K562 (cell line): ENCODE data around the gene OSBPL3. TPM values are rescaled to one million over a fixed set of nuclear protein-coding genes. Genes with fewer than 3 reads are reported as not detected.

Experiments used
- ATAC-seq: fragments of 200-7000 bp; cut with Tn5 transposase; 3 replicates; pipeline ENCODE4 v1.9.1; 2020; ENCODE audit warnings: moderate library complexity
- BruUV-seq: library from RNA; stranded (reverse); fragments of 400-500 nt; replicated peaks from 2 replicates; lab custom pipeline; 2021; lab: Mats Ljungman, UMichigan
- CTCF ChIA-PET: fragments of 300-600 bp; formaldehyde crosslinking; extraction: SDS; loops from one replicate; lab custom pipeline; 2021; ENCODE audit warnings: low intra/inter-chr PET ratio; lab: Yijun Ruan, JAX
- POLR2A ChIA-PET: fragments of 300-600, 350-650 bp; sonication (Branson Sonifier 250); formaldehyde crosslinking; extraction: SDS; loops from one replicate; lab custom pipeline; 2021; ENCODE audit warnings: antibody characterized with exemption, inconsistent platforms; lab: Yijun Ruan, JAX
- DNase-seq, 4 experiments: peaks; one replicate each; pipeline versions ENCODE4 v3.0.0 to v3.0.0-alpha.2; 2011 to 2018; ENCODE audit warnings: low spot score in 3 of 4, mixed read lengths in 3 of 4; ENCODE audit errors: extremely low read depth in 1 of 4
- FAIRE-seq: peaks from 2 replicates; lab custom pipeline; 2011; peaks lifted over from hg19 to GRCh38; lab: Jason Lieb, UNC
- H2AFZ ChIP-seq: 2 replicates; pipeline ENCODE4 v1.6.0; 2011; ENCODE audit warnings: low read depth, low read length, control low read depth, inconsistent platforms
- H3K27ac ChIP-seq: fragments of 200-600 bp; 3 replicates; pipeline ENCODE4 v1.8.0; 2011; ENCODE audit warnings: low read depth, mild to moderate bottlenecking, control low read depth, inconsistent platforms, low read length, moderate library complexity, mixed read lengths; ENCODE audit errors: extremely low read depth
- H3K27me3 ChIP-seq, 2 experiments: fragments of 300-600 bp in 1 of 2; 2 replicates in 1 of 2; 3 replicates in 1 of 2; pipeline versions ENCODE4 v1.6.0 to v1.8.0; 2011; ENCODE audit warnings: inconsistent platforms in 2 of 2, low read length in 2 of 2, mild to moderate bottlenecking in 1 of 2, mixed read lengths in 1 of 2, moderate library complexity in 1 of 2; ENCODE audit not compliant: control insufficient read depth in 2 of 2, insufficient read depth in 2 of 2
- H3K36me3 ChIP-seq: fragments of 300-600 bp; 3 replicates; pipeline ENCODE4 v1.8.0; 2011; ENCODE audit warnings: mild to moderate bottlenecking, low read length, inconsistent platforms; ENCODE audit not compliant: control insufficient read depth, insufficient read depth
- H3K4me1 ChIP-seq, 2 experiments: fragments of 200-600 bp in 1 of 2; replicated peaks in 1 of 2; 2 replicates in 1 of 2; 3 replicates in 1 of 2; pipeline versions ENCODE4 v1.5.1 to v1.8.0; 2011; ENCODE audit warnings: inconsistent platforms in 2 of 2, low read length in 2 of 2, mild to moderate bottlenecking in 1 of 2, mixed read lengths in 1 of 2, moderate library complexity in 1 of 2; ENCODE audit not compliant: control insufficient read depth in 2 of 2, insufficient read depth in 2 of 2
- H3K4me2 ChIP-seq: 2 replicates; pipeline ENCODE4 v1.6.1; 2011; ENCODE audit warnings: low read length, control low read depth, inconsistent platforms, mixed read lengths; ENCODE audit not compliant: insufficient read depth
- H3K4me3 ChIP-seq: fragments of 200-600 bp; sonication (generic), shearing (Covaris generic); 2 replicates; pipeline ENCODE4 v1.5.1; 2016; ENCODE audit warnings: control low read depth, inconsistent platforms
- H3K79me2 ChIP-seq: fragments of 200-600 bp; 3 replicates; pipeline ENCODE4 v1.8.0; 2011; ENCODE audit warnings: low read length, inconsistent platforms; ENCODE audit not compliant: control insufficient read depth, insufficient read depth
- H3K9ac ChIP-seq, 2 experiments: 2 replicates each; pipeline versions ENCODE4 v1.6.0 to v1.6.1; 2011; ENCODE audit warnings: low read depth in 2 of 2, low read length in 2 of 2, control low read depth in 1 of 2, inconsistent platforms in 1 of 2, mild to moderate bottlenecking in 1 of 2, mixed read lengths in 1 of 2; ENCODE audit not compliant: insufficient read depth in 1 of 2
- H3K9me1 ChIP-seq: one replicate; pipeline ENCODE4 v1.6.0; 2011; ENCODE audit warnings: inconsistent platforms, mild to moderate bottlenecking, low read length, moderate library complexity; ENCODE audit not compliant: control insufficient read depth, insufficient read depth
- H3K9me3 ChIP-seq: replicated peaks from 2 replicates; pipeline ENCODE4 v1.5.1; 2011; ENCODE audit warnings: low read depth, low read length, inconsistent platforms; ENCODE audit not compliant: control insufficient read depth, insufficient read depth
- H4K20me1 ChIP-seq: replicated peaks from 2 replicates; pipeline ENCODE4 v1.6.1; 2011; ENCODE audit warnings: low read length, inconsistent platforms, mixed read lengths; ENCODE audit not compliant: control insufficient read depth, insufficient read depth
- MCM3 ChIP-seq: fragments of 450-650 bp; IDR thresholded peaks from 2 replicates; pipeline ENCODE4 v1.6.1; 2016
- ZBTB11 ChIP-seq, 3 experiments: fragments of 200-800 bp in 1 of 3; fragments of 250-450 bp in 1 of 3; fragments of 450-650 bp in 1 of 3; sonication (Bioruptor Pico) in 1 of 3; sonication (Bioruptor generic) in 1 of 3; formaldehyde crosslinking in 1 of 3; IDR thresholded peaks; 2 replicates each; pipeline versions ENCODE4 v1.6.1 to v1.8.0; 2016 to 2022; ENCODE audit warnings: mild to moderate bottlenecking in 2 of 3, missing genetic modification characterization in 2 of 3, missing compliant biosample characterization in 1 of 3, moderate library complexity in 1 of 3
- WGBS: fragments of 100-300 bp; shearing (Covaris generic); methylation state at CpG from one replicate; pipeline ENCODE4 v1.1.6; 2016; ENCODE audit warnings: low coverage, mixed read lengths; ENCODE audit not compliant: insufficient coverage; ENCODE audit errors: missing lambda C conversion rate; 5-methylcytosine and 5-hydroxymethylcytosine counted together
- in situ Hi-C: fragments of 300-500 bp; cut with MboI; formaldehyde crosslinking; loops from 4 replicates; pipeline ENCODE4 v1.15.0; 2018; ENCODE audit warnings: inconsistent platforms, mixed read lengths
- intact Hi-C: fragments of 100-400 bp; cut with micrococcal nuclease; formaldehyde crosslinking; loops from 2 replicates; pipeline ENCODE4 v1.14.2; 2022
- polyA plus RNA-seq, 8 experiments: library from polyadenylated mRNA; depleted of rRNA in 4 of 8; stranded (reverse) in 5 of 8; unstranded in 3 of 8; fragments of >200 nt; fragmentation: Nextera tagmentation in 2 of 8; fragmentation: Illumina TruSeq in 1 of 8; extraction: Ambion mirVana in 2 of 8; extraction: Trizol in 1 of 8; gene quantifications; 2 replicates each; pipeline versions ENCODE4 v1.2.1 to v1.2.3, GENCODE V29; 2011 to 2014; ENCODE audit warnings: inconsistent platforms in 1 of 8, missing spikeins in 1 of 8
- total RNA-seq, 7 experiments: library from RNA; depleted of rRNA in 6 of 7; stranded (reverse); fragments of >200 nt in 6 of 7; fragmentation: Illumina TruSeq in 2 of 7; extraction: Trizol in 2 of 7; gene quantifications; 2 replicates each; pipeline versions ENCODE4 v1.2.1 to v1.2.3, GENCODE V29; 2011 to 2021; ENCODE audit warnings: low replicate concordance in 1 of 7

Gene OSBPL3
- total and polyA plus RNA-seq, 9 of the 15 experiments (the other 6 are each of a cell fraction or from before 2014, with no cell fraction given), result 4.8 to 37.2 (median 26.5) TPM

- Histone ChIP-seq H3K27ac (no peak overlapping the region), H2AFZ (no peak overlapping the region), H3K9me3 (no peaks in the 10 kb centered on the region), H3K4me2 (no peak overlapping the region), H3K4me1 (peaks cover 12 to 61% of the 10 kb centered on the region in 2 experiments), H3K4me3 (no peak overlapping the region), H3K9ac (no peak overlapping the region), H4K20me1 (no peaks in the 10 kb centered on the region), H3K27me3 (no peaks in the 10 kb centered on the region), H3K36me3 (no peaks in the 10 kb centered on the region; the same call in 2 of the 3 replicates), H3K79me2 (peaks cover 95% of the 10 kb centered on the region), H3K9me1 (no peaks in the 10 kb centered on the region)
- no TSS peak for BruUV-seq
- DNase-seq (no peak), FAIRE-seq (no peak), ATAC-seq (no peak)
- ChIA-PET CTCF (no interaction called here), POLR2A (interaction anchor here (1.5 kb wide), 2 partner anchors 9 to 12 kb away, joined by 3 to 4 read pairs; no protein-coding TSS in a partner anchor)
- TF ChIP-seq MCM3, result no peak
- no peak for TF ChIP-seq ZBTB11 (CRISPR knock-in tag; IDR thresholded peaks at IDR 0.05)
- intact Hi-C loops (no loop called here), in situ Hi-C loops (no loop called here)
- 12% methylated on average over 4 of the region's 4 CpGs for WGBS
Measured at GRCh38 chr7:24916463-24917040, 63.4 kb downstream of the OSBPL3 start.
